ENCODE data around the gene RNF227. TPM values are rescaled to one million over a fixed set of nuclear protein-coding genes. Genes with fewer than 3 reads are reported as not detected.

The RNF227 gene
- polyA plus RNA-seq (2013) = 0.31 and 0.32 TPM in 2 replicates

DNA sequence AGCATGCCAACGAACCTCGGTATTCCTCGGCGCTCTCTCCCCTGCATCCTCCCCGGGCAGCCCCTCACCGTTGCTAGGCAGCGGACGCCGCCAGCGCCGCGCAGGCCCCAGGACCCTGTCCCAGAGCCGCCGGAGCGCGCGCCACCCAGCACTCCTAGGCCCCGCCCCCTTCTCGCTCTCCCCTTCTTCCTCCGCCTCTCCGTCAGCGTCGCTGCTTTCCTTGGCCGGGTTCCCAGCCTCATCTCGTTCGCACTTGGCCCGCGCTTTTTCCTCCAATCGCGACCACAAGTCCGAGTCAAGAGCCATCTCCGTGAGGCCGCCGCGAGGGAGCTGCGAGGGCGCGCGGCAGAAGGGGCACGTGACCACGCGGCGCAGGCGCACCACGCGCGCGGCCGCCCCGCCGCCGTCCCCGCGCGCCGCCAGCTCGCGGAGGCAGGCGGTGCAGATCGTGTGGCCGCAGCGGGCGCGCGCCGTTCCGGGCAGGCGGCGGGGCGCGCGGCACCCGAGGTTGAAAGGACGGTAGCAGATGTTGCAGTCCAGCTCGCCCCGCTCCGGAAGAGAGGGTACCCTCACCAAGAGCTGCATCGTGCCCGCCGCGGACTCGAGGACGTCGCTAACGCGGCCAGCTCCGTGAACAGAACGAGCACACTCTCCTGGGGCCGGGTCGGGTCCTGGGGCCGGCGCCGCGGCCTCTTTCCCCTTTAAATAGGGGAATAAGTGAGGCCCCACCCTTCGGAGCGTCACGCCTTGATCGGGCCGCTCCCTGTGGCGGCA lies at the start of gene RNF227:
Gene RNF227, minus strand, starts transcription at position 679 of the 774 bp plus-strand sequence. Its CDS starts 94 bp downstream, at position 585.
- WGBS (ENCODE audit: extremely low coverage, insufficient coverage, insufficient read length) = no CpG with 5 or more reads among the region's 100 CpGs
- peaks cover 10 to 14% of the 10 kb centered on the region in 2 experiments for H3K36me3 ChIP-seq (ENCODE audit: control insufficient read depth in 1 of 2, insufficient read depth in 2 of 2, low read length in 2 of 2)
- no peak within 1 kb of the TSS for H3K27ac ChIP-seq (ENCODE audit: low read depth, low read length)
- peaks cover 2% of the 10 kb centered on the region for H3K79me2 ChIP-seq (ENCODE audit: control insufficient read depth, insufficient read depth, low read length, poor library complexity)
- no peak within 1 kb of the TSS for H2BK120ac ChIP-seq (ENCODE audit: insufficient read depth, low read length, poor library complexity)
- peak within 1 kb of the TSS; percentile 27 for H2AFZ ChIP-seq (ENCODE audit: insufficient read depth, low read length, poor library complexity)
- H3K4me1 ChIP-seq (ENCODE audit: control insufficient read depth in 1 of 2, insufficient read depth in 2 of 2, low read length in 2 of 2) = peaks cover 9 to 14% of the 10 kb centered on the region in 2 experiments
- H3K14ac ChIP-seq (ENCODE audit: low read length) = peak within 1 kb of the TSS; percentile 30
- H3K4me2 ChIP-seq (ENCODE audit: low read length) = peak within 1 kb of the TSS; percentile 65
- H3K23ac ChIP-seq (ENCODE audit: low read length) = no peak within 1 kb of the TSS
- H4K91ac ChIP-seq (ENCODE audit: low read depth, low read length) = peak within 1 kb of the TSS; percentile 42
- H2BK12ac ChIP-seq (ENCODE audit: low read length) = no peak within 1 kb of the TSS
- peak within 1 kb of the TSS; percentile 12 for H2BK5ac ChIP-seq (ENCODE audit: low read depth, low read length, poor library complexity)
- DNase-seq = peak; percentile 70 to 81
- no peaks in the 10 kb centered on the region for H3K9me3 ChIP-seq (ENCODE audit: insufficient read depth, low read depth, low read length)
- peaks cover 3% of the 10 kb centered on the region for H3K27me3 ChIP-seq (ENCODE audit: insufficient read depth, low read length)
- H2AK5ac ChIP-seq (ENCODE audit: low read length) = no peak within 1 kb of the TSS
- peak within 1 kb of the TSS; percentile 43 for H3K18ac ChIP-seq (ENCODE audit: low read length)
- H3K4ac ChIP-seq (ENCODE audit: low read depth, low read length) = peak within 1 kb of the TSS; percentile 4
- H3K9ac ChIP-seq (ENCODE audit: low read length) = peak within 1 kb of the TSS; percentile 63
- peak within 1 kb of the TSS; percentile 55 for H4K12ac ChIP-seq (ENCODE audit: low read depth, low read length)
- peak within 1 kb of the TSS; percentile 83 for H3K4me3 ChIP-seq (ENCODE audit: low read depth, low read length)
- peaks cover 6% of the 10 kb centered on the region for H3K79me1 ChIP-seq (ENCODE audit: low read length)
- H4K8ac ChIP-seq (ENCODE audit: low read depth, low read length) = peak within 1 kb of the TSS; percentile 83

DNA sequence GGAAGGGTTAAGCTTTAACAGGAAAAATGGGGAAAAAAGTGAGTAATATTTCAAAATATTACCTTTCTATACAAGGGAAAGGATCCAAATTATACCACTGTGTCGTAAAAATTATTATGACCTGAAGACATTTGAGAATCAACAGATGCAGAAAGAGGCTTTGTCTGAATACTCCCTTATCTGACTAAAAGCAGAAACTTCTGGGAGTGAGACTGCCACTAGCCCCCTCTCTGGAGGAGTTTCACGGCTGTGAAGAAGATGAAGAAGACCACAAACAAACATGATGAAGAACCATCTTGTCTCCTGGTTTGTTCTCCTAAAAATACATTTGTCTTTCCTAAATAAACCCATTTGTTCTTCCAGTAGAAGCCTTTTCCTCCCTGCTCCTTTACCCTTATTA lies 45.3 kb upstream of the RNF227 start:
- Histone ChIP-seq H3K79me1 (ENCODE audit: low read length) (no peaks in the 10 kb centered on the region), H3K79me2 (ENCODE audit: control insufficient read depth, insufficient read depth, low read length, poor library complexity) (no peaks in the 10 kb centered on the region), H3K27ac (ENCODE audit: low read depth, low read length) (no peak overlapping the region), H2BK12ac (ENCODE audit: low read length) (no peak overlapping the region), H3K9ac (ENCODE audit: low read length) (no peak overlapping the region), H3K4me1 (ENCODE audit: control insufficient read depth in 1 of 2, insufficient read depth in 2 of 2, low read length in 2 of 2) (peaks cover 0 to 2% of the 10 kb centered on the region in 2 experiments), H3K4ac (ENCODE audit: low read depth, low read length) (no peak overlapping the region), H3K4me3 (ENCODE audit: low read depth, low read length) (no peak overlapping the region), H2AK5ac (ENCODE audit: low read length) (no peak overlapping the region), H4K91ac (ENCODE audit: low read depth, low read length) (no peak overlapping the region), H3K9me3 (ENCODE audit: insufficient read depth, low read depth, low read length) (no peaks in the 10 kb centered on the region), H4K8ac (ENCODE audit: low read depth, low read length) (no peak overlapping the region), H3K4me2 (ENCODE audit: low read length) (no peak overlapping the region), H3K27me3 (ENCODE audit: insufficient read depth, low read length) (no peaks in the 10 kb centered on the region), H3K18ac (ENCODE audit: low read length) (no peak overlapping the region), H2AFZ (ENCODE audit: insufficient read depth, low read length, poor library complexity) (no peak overlapping the region), H3K14ac (ENCODE audit: low read length) (no peak overlapping the region), H4K12ac (ENCODE audit: low read depth, low read length) (no peak overlapping the region), H2BK120ac (ENCODE audit: insufficient read depth, low read length, poor library complexity) (no peak overlapping the region), H3K23ac (ENCODE audit: low read length) (no peak overlapping the region), H2BK5ac (ENCODE audit: low read depth, low read length, poor library complexity) (no peak overlapping the region), H3K36me3 (ENCODE audit: control insufficient read depth in 1 of 2, insufficient read depth in 2 of 2, low read length in 2 of 2) (no peaks in the 10 kb centered on the region)
- DNase-seq = no peak
- WGBS (ENCODE audit: extremely low coverage, insufficient coverage, insufficient read length) = no CpG with 5 or more reads among the region's 2 CpGs

DNA sequence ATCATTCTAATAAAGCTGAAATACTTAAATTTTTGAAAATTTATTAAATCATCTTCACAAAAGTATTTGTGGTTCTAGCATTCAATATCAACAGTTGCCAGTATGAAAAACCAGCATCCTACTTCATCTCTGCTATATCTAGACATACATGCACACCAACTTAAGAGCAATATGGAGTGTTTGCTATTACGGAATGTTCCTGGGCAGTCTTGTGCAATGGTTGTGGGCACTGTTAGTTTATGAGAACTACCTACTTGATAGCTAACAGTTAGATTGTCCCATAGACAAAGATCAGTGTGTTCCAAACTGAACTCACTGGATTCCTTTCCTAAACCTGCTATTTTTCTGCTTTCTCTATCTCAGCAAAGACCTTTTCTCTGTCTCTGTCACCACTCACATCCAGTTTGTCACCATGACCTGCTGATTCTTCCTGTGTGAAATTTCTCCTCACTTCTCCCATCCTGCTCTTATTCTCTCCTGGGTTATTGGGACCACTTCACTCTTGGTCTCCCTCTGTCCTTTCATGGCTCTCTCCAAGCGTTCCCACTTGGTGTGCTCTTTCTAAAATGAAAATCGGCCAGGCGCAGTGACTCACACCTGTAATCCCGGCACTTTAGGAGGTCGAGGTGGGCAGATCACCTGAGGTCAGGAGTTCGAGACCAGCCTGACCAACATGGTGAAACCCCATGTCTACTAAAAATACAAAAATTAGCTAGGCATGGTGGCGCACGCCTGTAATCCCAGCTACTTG lies 43.6 kb upstream of the RNF227 start:
- H4K8ac ChIP-seq (ENCODE audit: low read depth, low read length) = no peak overlapping the region
- H3K36me3 ChIP-seq (ENCODE audit: control insufficient read depth in 1 of 2, insufficient read depth in 2 of 2, low read length in 2 of 2) = no peaks in the 10 kb centered on the region
- no peaks in the 10 kb centered on the region for H3K79me2 ChIP-seq (ENCODE audit: control insufficient read depth, insufficient read depth, low read length, poor library complexity)
- no peak overlapping the region for H2BK12ac ChIP-seq (ENCODE audit: low read length)
- WGBS (ENCODE audit: extremely low coverage, insufficient coverage, insufficient read length) = no CpG with 5 or more reads among the region's 9 CpGs
- no peaks in the 10 kb centered on the region for H3K79me1 ChIP-seq (ENCODE audit: low read length)
- no peaks in the 10 kb centered on the region for H3K27me3 ChIP-seq (ENCODE audit: insufficient read depth, low read length)
- no peak overlapping the region for H2AFZ ChIP-seq (ENCODE audit: insufficient read depth, low read length, poor library complexity)
- H3K23ac ChIP-seq (ENCODE audit: low read length) = no peak overlapping the region
- H2BK120ac ChIP-seq (ENCODE audit: insufficient read depth, low read length, poor library complexity) = no peak overlapping the region
- H3K9ac ChIP-seq (ENCODE audit: low read length) = no peak overlapping the region
- no peak overlapping the region for H3K14ac ChIP-seq (ENCODE audit: low read length)
- H3K4ac ChIP-seq (ENCODE audit: low read depth, low read length) = no peak overlapping the region
- no peak for DNase-seq
- H4K12ac ChIP-seq (ENCODE audit: low read depth, low read length) = no peak overlapping the region
- H2AK5ac ChIP-seq (ENCODE audit: low read length) = no peak overlapping the region
- no peak overlapping the region for H2BK5ac ChIP-seq (ENCODE audit: low read depth, low read length, poor library complexity)
- no peak overlapping the region for H3K18ac ChIP-seq (ENCODE audit: low read length)
- no peak overlapping the region for H3K4me2 ChIP-seq (ENCODE audit: low read length)
- no peak overlapping the region for H3K4me3 ChIP-seq (ENCODE audit: low read depth, low read length)
- H4K91ac ChIP-seq (ENCODE audit: low read depth, low read length) = no peak overlapping the region
- no peaks in the 10 kb centered on the region for H3K9me3 ChIP-seq (ENCODE audit: insufficient read depth, low read depth, low read length)
- no peak overlapping the region for H3K27ac ChIP-seq (ENCODE audit: low read depth, low read length)
- peaks cover 0 to 2% of the 10 kb centered on the region in 2 experiments for H3K4me1 ChIP-seq (ENCODE audit: control insufficient read depth in 1 of 2, insufficient read depth in 2 of 2, low read length in 2 of 2)

DNA sequence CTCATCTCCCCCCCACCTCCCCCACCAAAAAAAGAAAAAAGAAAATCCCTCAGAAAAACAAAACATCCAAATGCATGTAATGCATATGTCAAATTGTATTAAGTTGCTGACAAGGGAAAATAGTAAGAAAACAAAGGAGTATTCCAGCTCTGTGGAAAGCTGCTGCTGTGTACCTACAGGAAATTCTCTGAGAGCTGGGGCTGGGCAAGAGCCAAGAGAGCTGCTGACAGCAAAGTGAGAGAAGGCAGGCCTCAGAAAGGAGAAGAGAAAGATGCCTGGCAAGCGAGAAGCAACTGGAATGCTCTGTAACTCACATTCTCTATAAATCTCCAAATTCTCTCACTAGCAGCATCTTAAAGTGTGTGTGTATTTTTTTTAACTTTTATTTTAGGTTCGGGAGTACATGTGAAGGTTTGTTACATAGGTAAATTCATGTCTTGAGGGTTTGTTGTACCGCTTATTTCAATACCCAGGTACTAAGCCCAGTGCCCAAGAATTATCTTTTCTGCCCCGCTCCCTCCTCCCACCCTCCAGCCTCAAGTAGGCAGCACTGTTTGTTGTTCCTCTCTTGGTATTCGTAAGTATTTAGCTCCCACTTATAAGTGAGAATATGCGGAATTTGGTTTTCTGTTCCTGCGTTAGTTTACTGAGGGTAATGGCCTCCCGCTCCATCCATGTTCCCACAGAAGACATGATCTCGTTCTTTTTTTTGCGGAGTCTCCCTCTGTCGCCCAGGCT lies 40.3 kb upstream of the RNF227 start:
- Histone ChIP-seq H3K23ac (ENCODE audit: low read length) (no peak overlapping the region), H3K9me3 (ENCODE audit: insufficient read depth, low read depth, low read length) (no peaks in the 10 kb centered on the region), H3K4me2 (ENCODE audit: low read length) (no peak overlapping the region), H4K91ac (ENCODE audit: low read depth, low read length) (no peak overlapping the region), H4K8ac (ENCODE audit: low read depth, low read length) (no peak overlapping the region), H3K27ac (ENCODE audit: low read depth, low read length) (no peak overlapping the region), H3K79me1 (ENCODE audit: low read length) (no peaks in the 10 kb centered on the region), H2BK12ac (ENCODE audit: low read length) (no peak overlapping the region), H3K14ac (ENCODE audit: low read length) (no peak overlapping the region), H2BK120ac (ENCODE audit: insufficient read depth, low read length, poor library complexity) (no peak overlapping the region), H3K79me2 (ENCODE audit: control insufficient read depth, insufficient read depth, low read length, poor library complexity) (no peaks in the 10 kb centered on the region), H3K36me3 (ENCODE audit: control insufficient read depth in 1 of 2, insufficient read depth in 2 of 2, low read length in 2 of 2) (no peaks in the 10 kb centered on the region), H2AFZ (ENCODE audit: insufficient read depth, low read length, poor library complexity) (no peak overlapping the region), H3K4me1 (ENCODE audit: control insufficient read depth in 1 of 2, insufficient read depth in 2 of 2, low read length in 2 of 2) (peaks cover 0 to 2% of the 10 kb centered on the region in 2 experiments), H3K9ac (ENCODE audit: low read length) (no peak overlapping the region), H3K27me3 (ENCODE audit: insufficient read depth, low read length) (no peaks in the 10 kb centered on the region), H4K12ac (ENCODE audit: low read depth, low read length) (no peak overlapping the region), H3K4me3 (ENCODE audit: low read depth, low read length) (no peak overlapping the region), H3K4ac (ENCODE audit: low read depth, low read length) (no peak overlapping the region), H2BK5ac (ENCODE audit: low read depth, low read length, poor library complexity) (no peak overlapping the region), H2AK5ac (ENCODE audit: low read length) (no peak overlapping the region), H3K18ac (ENCODE audit: low read length) (no peak overlapping the region)
- no CpG with 5 or more reads among the region's 11 CpGs for WGBS (ENCODE audit: extremely low coverage, insufficient coverage, insufficient read length)
- DNase-seq = no peak
